Activated CD8-positive, alpha-beta memory T cell treated with anti-CD3 and anti-CD28 coated beads, Interleukin-2, amount 50 U/mL, for 4 hours (primary cell): ENCODE results near the gene PLP1.
"Not testable (repeated sequence)": the region's sequence is repeated elsewhere in the genome, so short reads cannot be mapped to it uniquely, and the experiment has no call there.

ENCODE experiments used
- DNase-seq: peaks from one replicate; pipeline ENCODE4 v3.0.0-alpha.2; 2020

The PLP1 gene, protein sequence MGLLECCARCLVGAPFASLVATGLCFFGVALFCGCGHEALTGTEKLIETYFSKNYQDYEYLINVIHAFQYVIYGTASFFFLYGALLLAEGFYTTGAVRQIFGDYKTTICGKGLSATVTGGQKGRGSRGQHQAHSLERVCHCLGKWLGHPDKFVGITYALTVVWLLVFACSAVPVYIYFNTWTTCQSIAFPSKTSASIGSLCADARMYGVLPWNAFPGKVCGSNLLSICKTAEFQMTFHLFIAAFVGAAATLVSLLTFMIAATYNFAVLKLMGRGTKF

DNA sequence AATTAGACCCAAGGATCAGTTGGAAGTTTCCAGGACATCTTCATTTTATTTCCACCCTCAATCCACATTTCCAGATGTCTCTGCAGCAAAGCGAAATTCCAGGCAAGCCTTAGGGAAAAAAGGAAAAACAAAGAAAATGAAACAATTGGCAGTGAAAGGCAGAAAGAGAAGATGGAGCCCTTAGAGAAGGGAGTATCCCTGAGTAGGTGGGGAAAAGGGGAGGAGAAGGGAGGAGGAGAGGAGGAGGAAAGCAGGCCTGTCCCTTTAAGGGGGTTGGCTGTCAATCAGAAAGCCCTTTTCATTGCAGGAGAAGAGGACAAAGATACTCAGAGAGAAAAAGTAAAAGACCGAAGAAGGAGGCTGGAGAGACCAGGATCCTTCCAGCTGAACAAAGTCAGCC, at the start of gene PLP1:
Gene PLP1, plus strand, starts transcription at position 295 of the 400 bp plus-strand sequence. CDS start 156 bp downstream, outside the sequence.
- DNase-seq = no peak

DNA sequence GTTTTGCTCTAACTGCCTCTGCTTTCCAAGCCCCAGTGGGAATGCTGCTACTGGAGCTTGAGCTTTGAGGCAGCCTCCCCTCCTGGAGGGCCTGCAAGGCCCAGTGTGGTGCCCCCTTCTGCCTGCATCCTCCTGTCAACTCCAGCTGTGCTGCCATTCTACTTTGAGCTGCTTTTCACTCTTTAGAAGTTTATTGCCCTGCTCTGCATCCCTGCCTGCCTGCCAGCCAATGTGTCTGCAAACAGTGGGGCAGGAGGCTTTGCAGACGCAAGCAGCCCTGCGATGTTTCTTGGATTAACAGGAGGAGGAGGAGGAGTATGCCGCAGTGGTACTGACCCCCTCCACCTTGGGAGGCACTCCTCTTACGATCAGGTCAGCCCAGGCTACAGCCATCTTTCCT, 49.5 kb upstream of the PLP1 start:
- DNase-seq = no peak

GRCh38 chrX:103729015-103729414, 47.6 kb upstream of the PLP1 start:
- no peak for DNase-seq

GRCh38 chrX:103730147-103730795, 46.4 kb upstream of the PLP1 start:
- DNase-seq = no peak

GRCh38 chrX:103730796-103731493, 45.7 kb upstream of the PLP1 start:
- no peak for DNase-seq

GRCh38 chrX:103733017-103733416, 43.6 kb upstream of the PLP1 start:
- DNase-seq = no peak

DNA sequence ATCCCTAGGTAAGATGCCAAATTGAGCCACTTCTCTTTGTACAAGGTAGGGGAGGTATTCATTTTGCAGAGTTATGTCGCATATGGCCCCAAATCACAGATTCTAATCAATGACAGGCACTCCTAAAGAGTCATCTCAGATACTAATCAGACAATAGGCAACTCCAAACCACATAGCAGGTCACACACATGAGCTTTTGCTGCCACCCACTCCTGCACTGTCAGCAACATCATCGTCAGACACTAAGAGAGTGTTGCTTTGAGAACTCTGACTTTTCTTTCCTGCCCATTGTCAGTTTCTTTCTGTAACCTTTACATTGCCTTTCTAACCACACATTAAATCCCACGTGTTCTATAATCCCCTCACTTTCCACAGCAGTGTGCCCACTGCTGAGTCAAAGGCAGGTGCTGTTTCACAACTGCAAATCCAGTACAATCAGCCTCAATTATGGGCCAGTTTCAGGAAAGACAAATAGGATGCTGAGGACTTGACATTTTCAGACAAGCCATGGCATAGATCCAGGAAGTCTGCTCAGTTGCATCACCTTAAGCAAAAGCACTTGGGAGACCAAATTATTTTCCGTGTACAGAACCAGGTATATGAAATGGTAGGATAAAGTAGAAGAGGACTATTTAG, 42.4 kb upstream of the PLP1 start:
- no peak for DNase-seq

DNA sequence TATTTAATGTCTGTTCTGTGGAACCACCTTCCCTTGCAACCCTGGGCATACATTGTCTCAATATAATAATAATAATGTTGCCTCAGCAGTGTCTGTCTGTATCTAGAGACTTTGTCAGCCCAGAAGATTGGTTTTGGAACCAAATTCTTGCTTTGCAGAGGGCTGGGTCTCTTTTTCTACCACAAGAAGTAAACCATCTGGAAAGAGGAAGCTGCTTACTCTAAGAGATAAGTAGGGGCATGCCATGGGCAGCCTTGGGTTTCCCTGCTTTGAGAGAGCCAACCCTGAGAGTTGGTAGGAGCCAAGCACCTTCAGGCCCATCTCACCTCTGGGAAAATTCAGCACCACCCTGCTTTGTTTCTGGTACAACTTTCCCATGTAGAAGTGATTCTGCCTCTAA, 38.9 kb upstream of the PLP1 start:
- DNase-seq = no peak

DNA sequence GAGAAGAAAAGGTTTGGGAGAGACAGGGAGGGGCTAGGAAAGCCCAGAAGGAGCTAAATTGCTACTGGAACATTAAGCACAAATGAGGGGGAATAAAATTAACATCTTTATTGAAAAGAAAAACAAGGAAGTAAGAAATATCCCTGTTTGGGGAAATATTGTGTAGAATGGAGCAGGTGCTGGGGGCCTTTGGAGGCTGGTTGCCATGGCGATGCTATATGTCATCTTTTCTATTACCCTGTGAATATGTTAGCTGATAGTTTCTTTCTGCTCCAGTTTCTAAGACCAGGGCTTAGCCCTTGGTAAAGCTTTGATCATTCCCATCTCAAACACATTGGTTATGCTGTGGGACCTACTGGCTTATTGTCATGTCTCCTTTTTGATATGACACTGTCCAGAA, 37.2 kb upstream of the PLP1 start:
- no peak for DNase-seq

DNA sequence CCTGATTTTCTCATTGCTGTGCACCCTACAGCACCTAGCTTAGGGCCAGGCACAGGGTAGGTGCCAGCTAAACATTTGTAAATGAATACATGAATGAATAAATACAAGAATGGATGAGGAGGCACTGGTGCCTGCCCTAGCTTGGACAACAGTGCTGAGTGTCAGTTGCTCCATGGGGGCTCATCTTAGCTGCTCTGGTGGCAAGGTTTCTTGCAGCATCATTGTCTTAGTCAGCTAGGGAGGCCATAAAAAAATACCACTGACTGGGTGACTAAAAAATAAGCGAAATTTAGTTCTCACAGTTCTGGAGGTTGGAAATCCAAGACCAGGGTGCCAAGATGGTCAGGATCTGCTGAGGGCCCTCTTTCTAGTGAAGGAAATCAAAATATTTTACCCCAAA, 34.8 kb upstream of the PLP1 start:
- DNase-seq = no peak

- DNase-seq = no peak
Observed at GRCh38 chrX:103742339-103742738, 34.3 kb upstream of the PLP1 start.

DNA sequence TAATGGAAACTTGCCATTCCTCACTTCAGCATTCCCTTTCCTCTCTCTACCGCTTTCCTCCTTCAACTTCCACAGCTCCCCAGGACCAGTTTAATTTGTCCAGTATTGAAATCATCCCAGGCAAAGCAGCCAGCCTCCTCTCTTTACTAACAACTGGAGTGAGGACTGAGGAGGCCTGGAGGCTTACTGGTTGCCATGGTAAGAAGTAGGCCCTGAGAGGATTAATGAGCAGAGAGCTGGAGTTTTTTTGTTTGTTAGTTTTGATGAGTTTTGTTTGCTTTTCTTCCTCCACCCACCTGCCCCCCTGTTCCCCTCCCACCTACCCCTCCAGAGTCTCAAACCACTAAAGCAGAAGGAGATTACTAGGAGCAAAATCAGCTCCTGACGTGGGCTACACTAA, 29.5 kb upstream of the PLP1 start:
- no peak for DNase-seq

GRCh38 chrX:103754401-103754800, 22.2 kb upstream of the PLP1 start:
- DNase-seq = no peak

GRCh38 chrX:103756736-103757135, 19.9 kb upstream of the PLP1 start:
- no peak for DNase-seq

DNA sequence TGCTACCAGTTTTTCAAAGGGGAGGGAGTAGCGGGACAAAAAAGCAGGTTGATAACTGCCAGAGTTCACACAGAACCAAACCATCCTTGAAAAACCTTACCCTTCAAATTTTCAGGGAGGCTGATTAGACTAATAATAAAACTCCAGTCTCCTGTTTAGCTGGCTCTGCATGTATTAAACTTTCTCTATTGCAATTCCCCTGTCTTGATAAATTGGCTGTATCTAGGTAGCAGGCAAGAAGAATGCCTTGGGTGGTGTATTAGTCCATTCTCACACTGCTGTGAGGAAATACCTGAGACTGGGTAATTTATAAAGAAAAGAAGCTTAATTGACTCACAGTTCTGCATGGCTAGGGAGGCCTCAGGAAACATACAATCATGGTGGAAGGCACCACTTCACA, 18.1 kb upstream of the PLP1 start:
- DNase-seq = no peak

GRCh38 chrX:103763541-103763940, 13.1 kb upstream of the PLP1 start:
- DNase-seq = not testable (repeated sequence)

- not testable (repeated sequence) for DNase-seq
Observed at GRCh38 chrX:103766813-103767555, 9.7 kb upstream of the PLP1 start.

GRCh38 chrX:103773445-103773844, 3.2 kb upstream of the PLP1 start:
- no peak for DNase-seq

DNA sequence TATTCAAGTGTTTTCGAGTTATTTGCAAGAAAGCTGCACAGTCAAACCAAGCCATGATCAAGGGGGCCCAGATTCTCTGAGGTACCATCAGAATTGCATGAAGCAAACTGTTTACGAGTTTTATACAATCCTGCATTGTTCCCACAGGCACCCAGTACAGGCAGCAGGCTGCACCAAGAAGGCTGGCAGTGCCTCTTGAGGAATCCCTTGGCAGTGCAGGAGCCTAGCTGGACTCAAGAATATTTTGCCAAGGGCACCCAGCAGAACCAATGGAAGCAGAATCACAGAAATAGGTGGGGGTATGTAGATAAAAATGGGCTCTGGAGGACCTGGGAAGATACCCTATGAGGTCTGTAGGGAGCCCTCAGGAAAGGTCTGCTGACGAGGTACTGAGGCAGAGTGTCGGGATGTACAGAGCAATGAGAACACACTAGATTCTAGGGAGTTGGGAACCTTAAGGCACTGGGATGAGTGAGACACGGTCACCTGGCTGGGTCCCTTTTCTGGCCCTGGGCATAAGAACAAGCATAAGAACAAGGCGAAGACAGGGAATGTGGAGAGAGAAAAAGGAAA, 2.5 kb upstream of the PLP1 start:
- DNase-seq = no peak

DNA sequence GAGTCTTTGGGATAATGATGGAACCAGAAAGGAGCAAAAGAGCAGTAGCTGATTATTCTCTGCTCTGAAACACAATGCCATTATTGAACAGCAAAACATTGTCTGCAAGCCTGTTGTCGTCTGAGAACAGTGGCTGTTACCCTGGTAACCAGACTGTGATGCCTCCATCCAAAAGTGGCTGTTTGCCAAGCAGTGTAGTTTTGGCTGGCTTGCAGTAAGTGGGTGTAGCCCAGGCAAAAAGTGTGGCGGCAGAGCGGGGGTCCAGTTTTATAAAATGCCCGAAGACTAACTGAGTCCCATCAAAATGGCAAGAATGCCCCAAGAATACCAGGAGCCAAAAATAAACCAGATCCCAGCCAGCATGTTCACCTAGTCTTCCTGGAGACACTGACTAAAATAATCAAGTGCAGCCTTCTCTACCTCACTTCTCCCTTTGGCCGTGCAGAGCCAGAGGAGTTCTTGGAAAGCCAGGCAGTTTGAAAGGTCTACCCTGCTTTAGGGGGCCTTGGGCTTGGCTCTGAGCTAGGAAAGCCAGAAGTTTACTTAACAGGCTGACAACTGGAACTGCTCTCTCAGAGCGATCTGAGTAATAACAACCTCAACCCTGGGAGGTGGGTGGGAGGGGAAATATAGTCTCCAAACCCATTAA, 2.6 kb downstream of the PLP1 start:
- no peak for DNase-seq

DNA sequence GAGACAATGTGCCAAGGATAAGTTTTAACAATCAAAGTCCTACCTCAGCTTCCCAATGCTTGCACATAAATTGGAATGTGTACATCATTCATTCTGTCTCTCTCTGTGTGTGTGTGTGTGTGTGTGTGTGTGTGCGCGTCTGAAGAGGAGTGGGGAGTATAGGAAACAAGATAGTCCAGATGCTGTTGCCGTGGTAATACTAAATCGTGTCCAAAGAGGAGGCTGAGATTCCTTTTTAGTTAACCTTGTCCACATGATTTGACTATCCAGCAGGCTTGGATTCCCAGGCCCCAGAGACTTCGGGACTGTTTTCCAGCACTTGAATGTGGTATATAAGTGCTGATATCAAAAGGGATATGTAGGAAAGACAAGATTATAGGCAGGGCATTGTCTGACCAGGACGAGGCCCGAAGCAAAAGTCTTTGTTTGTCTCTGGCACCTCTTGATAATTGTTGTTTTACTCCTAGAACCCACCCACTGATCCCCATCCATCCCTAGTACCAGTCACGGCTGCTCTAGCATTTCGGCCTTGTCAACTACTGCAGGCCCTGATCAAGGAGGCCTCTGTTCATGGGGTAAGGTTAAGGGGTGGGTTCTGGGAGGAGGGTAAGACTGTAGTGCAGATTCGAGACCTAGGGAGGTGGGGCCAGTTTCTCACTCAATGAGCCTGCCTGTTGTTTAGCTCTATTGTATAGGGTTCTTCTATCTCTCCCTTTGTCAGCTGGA, 3.9 kb downstream of the PLP1 start:
- DNase-seq = no peak

GRCh38 chrX:103781062-103781402, 4.4 kb downstream of the PLP1 start:
- no peak for DNase-seq
